Measurements from ENCODE around the gene STK32B.

STK32B gene

DNA sequence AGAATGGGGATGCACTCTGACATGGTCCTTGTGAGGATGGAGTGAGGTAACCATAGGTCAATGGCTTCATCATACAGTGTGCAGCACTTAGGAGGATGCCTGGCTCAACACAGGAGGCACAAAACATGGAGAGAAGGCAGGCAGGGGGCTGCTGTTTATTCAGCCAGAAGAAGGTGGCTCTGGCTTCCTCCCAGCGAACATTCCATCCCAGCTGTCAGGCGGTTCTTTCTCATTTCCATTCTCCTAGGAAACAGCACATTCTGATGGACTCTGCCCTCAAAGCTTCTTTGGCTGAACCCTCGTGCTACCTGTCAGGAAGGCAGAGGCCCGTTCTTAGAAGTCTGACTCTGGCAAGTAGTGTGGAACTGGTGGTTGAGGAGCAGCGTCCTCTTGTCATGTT lies 18.6 kb downstream of the STK32B start:
- H2AFZ ChIP-seq (ENCODE audit: insufficient read depth, low read length, poor library complexity) = no peak overlapping the region

GRCh38 chr4:5072948-5073347 lies 21.7 kb downstream of the STK32B start:
- H3K27ac ChIP-seq (ENCODE audit: low read depth, low read length) = no peak overlapping the region
- no peak overlapping the region for H2AK5ac ChIP-seq (ENCODE audit: low read length)
- no peak overlapping the region for H3K4me2 ChIP-seq (ENCODE audit: low read length)
- no peak overlapping the region for H4K91ac ChIP-seq (ENCODE audit: low read depth, low read length)
- no peak for DNase-seq
- no peak overlapping the region for H2BK120ac ChIP-seq (ENCODE audit: insufficient read depth, low read length, poor library complexity)
- no peak overlapping the region for H3K23ac ChIP-seq (ENCODE audit: low read length)
- H3K9ac ChIP-seq (ENCODE audit: low read length) = no peak overlapping the region
- H2AFZ ChIP-seq (ENCODE audit: insufficient read depth, low read length, poor library complexity) = no peak overlapping the region
- no peaks in the 10 kb centered on the region for H3K4me1 ChIP-seq (ENCODE audit: control insufficient read depth in 1 of 2, insufficient read depth in 2 of 2, low read length in 2 of 2)
- H3K4me3 ChIP-seq (ENCODE audit: low read depth, low read length) = no peak overlapping the region
- WGBS (ENCODE audit: extremely low coverage, insufficient coverage, insufficient read length) = no CpG with 5 or more reads among the region's 1 CpG
- H2BK5ac ChIP-seq (ENCODE audit: low read depth, low read length, poor library complexity) = no peak overlapping the region
- H3K18ac ChIP-seq (ENCODE audit: low read length) = no peak overlapping the region
- H3K27me3 ChIP-seq (ENCODE audit: insufficient read depth, low read length) = no peaks in the 10 kb centered on the region
- no peaks in the 10 kb centered on the region for H3K79me2 ChIP-seq (ENCODE audit: control insufficient read depth, insufficient read depth, low read length, poor library complexity)
- no peaks in the 10 kb centered on the region for H3K79me1 ChIP-seq (ENCODE audit: low read length)
- H3K9me3 ChIP-seq (ENCODE audit: insufficient read depth, low read depth, low read length) = peaks cover 3% of the 10 kb centered on the region
- no peaks in the 10 kb centered on the region for H3K36me3 ChIP-seq (ENCODE audit: control insufficient read depth in 1 of 2, insufficient read depth in 2 of 2, low read length in 2 of 2)
- H2BK12ac ChIP-seq (ENCODE audit: low read length) = no peak overlapping the region
- H3K14ac ChIP-seq (ENCODE audit: low read length) = no peak overlapping the region
- no peak overlapping the region for H3K4ac ChIP-seq (ENCODE audit: low read depth, low read length)
- H4K8ac ChIP-seq (ENCODE audit: low read depth, low read length) = no peak overlapping the region
- H4K12ac ChIP-seq (ENCODE audit: low read depth, low read length) = no peak overlapping the region

More for the DNA sequence above, 18.6 kb downstream of the STK32B start:
- H3K4me2 ChIP-seq (ENCODE audit: low read length) = no peak overlapping the region
- no peak for DNase-seq
- no peak overlapping the region for H3K9ac ChIP-seq (ENCODE audit: low read length)
- H3K14ac ChIP-seq (ENCODE audit: low read length) = no peak overlapping the region
- H3K4me3 ChIP-seq (ENCODE audit: low read depth, low read length) = no peak overlapping the region
- no peak overlapping the region for H2AK5ac ChIP-seq (ENCODE audit: low read length)
- H3K9me3 ChIP-seq (ENCODE audit: insufficient read depth, low read depth, low read length) = peaks cover 3% of the 10 kb centered on the region
- no peaks in the 10 kb centered on the region for H3K36me3 ChIP-seq (ENCODE audit: control insufficient read depth in 1 of 2, insufficient read depth in 2 of 2, low read length in 2 of 2)
- no peak overlapping the region for H2BK120ac ChIP-seq (ENCODE audit: insufficient read depth, low read length, poor library complexity)
- H3K79me1 ChIP-seq (ENCODE audit: low read length) = no peaks in the 10 kb centered on the region
- no peak overlapping the region for H4K8ac ChIP-seq (ENCODE audit: low read depth, low read length)
- no peak overlapping the region for H3K18ac ChIP-seq (ENCODE audit: low read length)
- no peak overlapping the region for H3K4ac ChIP-seq (ENCODE audit: low read depth, low read length)
- H2BK12ac ChIP-seq (ENCODE audit: low read length) = no peak overlapping the region
- no peak overlapping the region for H4K91ac ChIP-seq (ENCODE audit: low read depth, low read length)
- no peak overlapping the region for H2BK5ac ChIP-seq (ENCODE audit: low read depth, low read length, poor library complexity)
- no peaks in the 10 kb centered on the region for H3K79me2 ChIP-seq (ENCODE audit: control insufficient read depth, insufficient read depth, low read length, poor library complexity)
- no peak overlapping the region for H3K23ac ChIP-seq (ENCODE audit: low read length)
- H3K27me3 ChIP-seq (ENCODE audit: insufficient read depth, low read length) = no peaks in the 10 kb centered on the region
- no CpG with 5 or more reads among the region's 5 CpGs for WGBS (ENCODE audit: extremely low coverage, insufficient coverage, insufficient read length)
- H3K27ac ChIP-seq (ENCODE audit: low read depth, low read length) = no peak overlapping the region
- H4K12ac ChIP-seq (ENCODE audit: low read depth, low read length) = no peak overlapping the region
- H3K4me1 ChIP-seq (ENCODE audit: control insufficient read depth in 1 of 2, insufficient read depth in 2 of 2, low read length in 2 of 2) = no peaks in the 10 kb centered on the region

- no peak for DNase-seq
- Histone ChIP-seq H3K23ac (ENCODE audit: low read length) (no peak overlapping the region), H3K9me3 (ENCODE audit: insufficient read depth, low read depth, low read length) (no peaks in the 10 kb centered on the region), H2BK120ac (ENCODE audit: insufficient read depth, low read length, poor library complexity) (no peak overlapping the region), H3K27me3 (ENCODE audit: insufficient read depth, low read length) (no peaks in the 10 kb centered on the region), H3K79me2 (ENCODE audit: control insufficient read depth, insufficient read depth, low read length, poor library complexity) (no peaks in the 10 kb centered on the region), H3K14ac (ENCODE audit: low read length) (no peak overlapping the region), H3K4me2 (ENCODE audit: low read length) (no peak overlapping the region), H4K8ac (ENCODE audit: low read depth, low read length) (no peak overlapping the region), H4K91ac (ENCODE audit: low read depth, low read length) (no peak overlapping the region), H4K12ac (ENCODE audit: low read depth, low read length) (no peak overlapping the region), H3K9ac (ENCODE audit: low read length) (no peak overlapping the region), H3K4ac (ENCODE audit: low read depth, low read length) (no peak overlapping the region), H3K4me3 (ENCODE audit: low read depth, low read length) (no peak overlapping the region), H3K79me1 (ENCODE audit: low read length) (no peaks in the 10 kb centered on the region), H2AFZ (ENCODE audit: insufficient read depth, low read length, poor library complexity) (no peak overlapping the region), H2BK12ac (ENCODE audit: low read length) (no peak overlapping the region), H2AK5ac (ENCODE audit: low read length) (no peak overlapping the region), H3K27ac (ENCODE audit: low read depth, low read length) (no peak overlapping the region), H2BK5ac (ENCODE audit: low read depth, low read length, poor library complexity) (no peak overlapping the region), H3K4me1 (ENCODE audit: control insufficient read depth in 1 of 2, insufficient read depth in 2 of 2, low read length in 2 of 2) (no peaks in the 10 kb centered on the region), H3K36me3 (ENCODE audit: control insufficient read depth in 1 of 2, insufficient read depth in 2 of 2, low read length in 2 of 2) (no peaks in the 10 kb centered on the region), H3K18ac (ENCODE audit: low read length) (no peak overlapping the region)
- WGBS (ENCODE audit: extremely low coverage, insufficient coverage, insufficient read length) = no CpG with 5 or more reads among the region's 3 CpGs
Measured at GRCh38 chr4:5078009-5078408, 26.7 kb downstream of the STK32B start.

DNA sequence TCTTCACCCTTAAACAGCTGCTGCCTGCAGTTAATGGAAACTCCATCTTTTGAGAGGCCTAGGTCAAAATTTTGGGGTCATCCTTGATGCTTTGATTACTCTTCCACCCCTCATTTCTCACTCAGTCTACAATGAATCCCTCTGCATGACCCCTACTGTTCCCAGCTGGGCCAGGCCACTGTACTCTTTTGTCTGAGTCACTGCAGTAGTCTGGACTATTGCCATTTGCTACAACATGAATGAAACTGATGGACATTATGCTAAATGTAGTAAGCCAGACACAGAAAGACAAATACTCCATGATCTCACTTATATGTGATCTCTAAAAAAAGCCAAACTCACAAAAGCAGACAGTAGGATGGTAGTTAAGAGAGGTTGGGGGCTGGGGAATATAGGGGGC lies 28.3 kb downstream of the STK32B start:
- Histone ChIP-seq H3K36me3 (ENCODE audit: control insufficient read depth in 1 of 2, insufficient read depth in 2 of 2, low read length in 2 of 2) (no peaks in the 10 kb centered on the region), H2BK5ac (ENCODE audit: low read depth, low read length, poor library complexity) (no peak overlapping the region), H3K4me3 (ENCODE audit: low read depth, low read length) (no peak overlapping the region), H3K79me2 (ENCODE audit: control insufficient read depth, insufficient read depth, low read length, poor library complexity) (no peaks in the 10 kb centered on the region), H3K14ac (ENCODE audit: low read length) (no peak overlapping the region), H4K12ac (ENCODE audit: low read depth, low read length) (no peak overlapping the region), H3K4me2 (ENCODE audit: low read length) (no peak overlapping the region), H3K9ac (ENCODE audit: low read length) (no peak overlapping the region), H2AK5ac (ENCODE audit: low read length) (no peak overlapping the region), H2BK120ac (ENCODE audit: insufficient read depth, low read length, poor library complexity) (no peak overlapping the region), H2BK12ac (ENCODE audit: low read length) (no peak overlapping the region), H3K18ac (ENCODE audit: low read length) (no peak overlapping the region), H3K4ac (ENCODE audit: low read depth, low read length) (no peak overlapping the region), H2AFZ (ENCODE audit: insufficient read depth, low read length, poor library complexity) (no peak overlapping the region), H3K27me3 (ENCODE audit: insufficient read depth, low read length) (no peaks in the 10 kb centered on the region), H4K8ac (ENCODE audit: low read depth, low read length) (no peak overlapping the region), H3K4me1 (ENCODE audit: control insufficient read depth in 1 of 2, insufficient read depth in 2 of 2, low read length in 2 of 2) (no peaks in the 10 kb centered on the region), H3K23ac (ENCODE audit: low read length) (no peak overlapping the region), H3K9me3 (ENCODE audit: insufficient read depth, low read depth, low read length) (no peaks in the 10 kb centered on the region), H3K79me1 (ENCODE audit: low read length) (no peaks in the 10 kb centered on the region), H3K27ac (ENCODE audit: low read depth, low read length) (no peak overlapping the region), H4K91ac (ENCODE audit: low read depth, low read length) (no peak overlapping the region)
- DNase-seq = no peak
